BE2C (cell line): ENCODE measurements around the gene SEC61G.

ENCODE experiments used
- DNase-seq: peaks from one replicate; pipeline ENCODE4 v3.0.0-alpha.2; 2020
- H3K27me3 ChIP-seq: fragments of 250-450 bp; sonication (Bioruptor Pico); 2 replicates; pipeline ENCODE4 v1.5.1; 2020; ENCODE audit warnings: mild to moderate bottlenecking
- H3K36me3 ChIP-seq: fragments of 250-450 bp; sonication (Bioruptor Pico); 2 replicates; pipeline ENCODE4 v1.5.1; 2020; ENCODE audit warnings: mild to moderate bottlenecking
- H3K4me1 ChIP-seq: fragments of 250-450 bp; sonication (Bioruptor Pico); 2 replicates; pipeline ENCODE4 v1.5.1; 2020
- H3K4me3 ChIP-seq: 2 replicates; pipeline ENCODE4 v1.5.1; 2011; ENCODE audit warnings: low read depth, low read length
- H3K9me3 ChIP-seq: fragments of 250-450 bp; sonication (Bioruptor Pico); 2 replicates; pipeline ENCODE4 v1.5.1; 2020
- CTCF ChIP-seq: IDR thresholded peaks from 2 replicates; pipeline ENCODE4 v1.5.1; 2012; ENCODE audit warnings: mild to moderate bottlenecking, low read depth, low read length

The SEC61G gene

GRCh38 chr7:54782314-54782713 is 23.3 kb upstream of the SEC61G start:
- no peak for TF ChIP-seq CTCF
- H3K27me3 ChIP-seq: no peaks in the 10 kb centered on the region
- no peaks in the 10 kb centered on the region for H3K4me1 ChIP-seq
- H3K4me3 ChIP-seq: no peak overlapping the region
- no peak for DNase-seq
- no peaks in the 10 kb centered on the region for H3K36me3 ChIP-seq
- no peaks in the 10 kb centered on the region for H3K9me3 ChIP-seq

DNA sequence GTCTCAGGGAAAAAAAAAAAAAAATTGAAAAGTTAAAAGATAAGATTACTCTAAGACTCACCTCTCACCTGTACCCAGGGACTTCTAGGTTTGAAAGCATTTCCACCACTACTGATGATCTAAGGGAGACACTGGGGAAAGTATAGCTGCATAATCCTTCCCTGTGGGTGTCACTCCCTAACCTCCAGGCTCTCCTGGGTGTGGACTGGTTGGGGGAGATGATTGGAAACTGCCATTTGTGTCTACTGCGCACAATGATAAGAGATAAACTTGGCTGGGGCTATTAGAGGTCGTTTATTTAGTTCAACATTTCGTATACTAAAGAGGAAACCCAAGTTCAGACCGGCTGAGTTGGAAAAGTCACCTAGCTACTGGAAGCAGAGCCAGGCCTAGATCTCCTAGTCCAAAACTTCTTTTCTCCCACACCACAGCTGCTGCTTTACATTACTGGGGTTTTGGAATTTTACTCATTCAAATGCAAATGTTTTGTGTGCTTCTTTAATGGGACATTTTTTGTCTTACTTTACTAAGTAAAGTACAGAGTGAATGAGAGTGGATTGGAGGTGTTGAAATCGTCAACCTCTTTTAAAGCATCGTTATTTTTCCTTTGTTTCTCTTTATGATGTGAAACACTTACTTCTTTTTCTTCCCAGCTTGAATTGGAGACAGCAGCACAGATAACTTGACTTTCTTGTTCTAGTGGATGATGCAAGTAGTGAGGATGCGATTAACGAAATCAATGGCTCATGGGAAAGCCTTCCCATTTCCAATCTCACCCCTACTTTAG is 22.3 kb upstream of the SEC61G start:
- no peaks in the 10 kb centered on the region for H3K36me3 ChIP-seq
- H3K9me3 ChIP-seq: no peaks in the 10 kb centered on the region
- no peaks in the 10 kb centered on the region for H3K4me1 ChIP-seq
- no peak for DNase-seq
- H3K4me3 ChIP-seq: no peak overlapping the region
- H3K27me3 ChIP-seq: no peaks in the 10 kb centered on the region
- TF ChIP-seq CTCF: no peak

DNA sequence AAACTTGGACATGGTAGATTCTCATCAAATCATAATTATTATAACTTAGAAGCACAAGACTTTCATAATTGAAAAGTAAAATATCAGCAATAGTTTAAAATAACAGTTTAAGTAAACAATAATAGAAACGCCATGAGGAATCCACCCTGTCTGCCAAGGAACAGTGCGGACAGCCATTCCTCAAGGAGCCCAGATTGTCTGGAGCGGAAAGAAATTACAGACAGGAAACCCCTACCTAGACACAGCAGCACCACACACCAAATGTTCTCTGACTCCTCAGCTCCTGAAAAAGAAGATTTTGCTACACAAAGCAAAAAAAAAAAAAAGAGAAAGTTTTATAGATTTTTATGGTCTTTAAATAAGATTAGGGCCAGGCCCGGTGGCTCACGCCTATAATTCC is 21.5 kb upstream of the SEC61G start:
- H3K4me1 ChIP-seq: no peaks in the 10 kb centered on the region
- no peak for DNase-seq
- no peak for TF ChIP-seq CTCF

DNA sequence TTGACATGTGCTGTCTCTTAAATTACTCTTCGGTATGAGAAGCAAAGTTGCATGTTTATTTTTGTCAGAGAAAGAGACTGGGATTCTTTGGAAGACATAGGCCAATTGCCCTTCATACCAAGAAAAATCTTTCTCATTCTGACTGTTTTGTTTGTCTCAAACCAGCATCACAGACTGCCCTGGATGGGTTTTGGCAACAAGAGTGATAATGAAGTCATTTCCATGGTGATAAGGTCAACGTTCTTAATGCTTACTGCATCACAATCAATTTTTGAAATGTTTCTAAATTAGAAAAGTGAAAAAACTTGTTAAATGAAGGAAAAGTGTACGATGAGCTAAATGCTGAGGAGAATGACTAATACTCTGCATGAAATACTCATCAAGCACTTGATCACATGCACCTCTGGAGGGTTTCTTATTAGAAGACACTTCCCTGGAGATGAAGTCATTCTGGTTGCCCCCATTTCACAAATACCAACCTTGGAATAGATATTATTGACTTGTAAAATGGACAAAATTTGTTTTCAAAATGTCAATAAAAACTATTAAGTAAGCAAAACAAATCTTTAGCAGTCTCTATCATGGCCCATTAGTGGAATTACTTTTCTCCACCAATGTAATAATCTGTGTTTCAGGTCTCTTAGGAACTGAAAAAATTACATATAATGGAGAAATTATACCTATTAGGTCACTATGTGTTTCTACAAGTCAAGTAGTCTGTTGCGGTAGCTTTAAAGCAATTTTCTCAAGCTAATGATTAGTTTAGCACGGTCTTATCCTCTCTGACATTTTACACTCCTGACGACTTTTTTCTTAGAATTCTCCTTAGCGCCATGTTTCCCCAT is 19.9 kb upstream of the SEC61G start:
- no peaks in the 10 kb centered on the region for H3K36me3 ChIP-seq
- H3K4me3 ChIP-seq: no peak overlapping the region
- H3K9me3 ChIP-seq: no peaks in the 10 kb centered on the region
- no peak for TF ChIP-seq CTCF
- DNase-seq: no peak
- no peaks in the 10 kb centered on the region for H3K27me3 ChIP-seq
- H3K4me1 ChIP-seq: no peaks in the 10 kb centered on the region

More for the DNA sequence above, 21.5 kb upstream of the SEC61G start:
- no peaks in the 10 kb centered on the region for H3K9me3 ChIP-seq
- no peak overlapping the region for H3K4me3 ChIP-seq
- H3K27me3 ChIP-seq: no peaks in the 10 kb centered on the region
- H3K36me3 ChIP-seq: no peaks in the 10 kb centered on the region

DNA sequence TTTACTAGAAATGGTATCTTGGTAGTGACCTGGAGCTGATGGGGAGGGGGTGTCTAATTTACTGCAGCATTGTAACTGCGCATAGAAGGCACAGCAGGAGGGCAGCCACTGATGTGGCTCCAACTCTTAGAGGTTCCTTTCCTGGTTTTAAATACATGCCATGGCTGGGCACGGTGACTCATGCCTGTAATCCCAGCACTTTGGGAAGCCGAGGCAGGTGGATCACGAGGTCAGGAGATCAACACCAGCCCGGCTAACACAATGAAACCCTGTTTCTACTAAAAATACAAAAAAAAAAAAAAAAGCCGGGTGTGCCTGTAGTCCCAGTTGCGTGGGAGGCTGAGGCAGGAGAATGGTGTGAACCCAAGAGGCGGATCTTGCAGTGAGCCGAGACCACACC is 19.2 kb upstream of the SEC61G start:
- DNase-seq: no peak
- no peaks in the 10 kb centered on the region for H3K36me3 ChIP-seq
- TF ChIP-seq CTCF: no peak

More for the DNA sequence above, 19.2 kb upstream of the SEC61G start:
- Histone ChIP-seq H3K27me3 (no peaks in the 10 kb centered on the region), H3K4me1 (no peaks in the 10 kb centered on the region), H3K4me3 (no peak overlapping the region), H3K9me3 (no peaks in the 10 kb centered on the region)
